ENCODE results near the gene SOX6. TPM values are rescaled to one million over a fixed set of nuclear protein-coding genes. Genes with fewer than 3 reads are reported as not detected.

Gene SOX6
- total RNA-seq, 1 experiment from 2014 or later: not detected

DNA sequence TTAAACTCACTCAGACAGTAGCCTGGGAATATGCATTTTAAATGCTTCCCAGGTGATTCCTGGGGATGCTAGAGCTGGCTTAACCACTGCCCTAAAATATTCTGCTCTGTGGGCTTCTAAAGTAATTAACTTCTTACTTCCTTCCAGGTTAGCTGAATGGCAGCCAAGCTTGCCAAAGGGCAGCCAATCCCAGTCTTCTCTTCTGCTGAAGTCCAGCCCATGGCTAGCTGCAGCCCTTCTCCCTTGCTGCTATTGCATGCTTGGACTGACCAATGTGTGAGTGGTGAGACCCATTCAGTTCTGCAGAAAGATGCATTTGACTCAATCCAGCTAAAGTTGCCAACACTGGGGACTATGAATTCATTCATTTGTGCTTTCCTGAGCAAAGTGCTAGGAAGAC, 411.9 kb downstream of the SOX6 start:
- no peak overlapping the region for H2BK12ac ChIP-seq (ENCODE audit: insufficient read length, low read depth, low read length)
- H3K27me3 Mint-ChIP-seq (ENCODE audit: low read depth): peaks cover 53% of the 10 kb centered on the region
- no peak overlapping the region for H3T11ph ChIP-seq (ENCODE audit: low read length)
- H3K23me2 ChIP-seq (ENCODE audit: insufficient read length, low read depth, low read length, poor library complexity, severe bottlenecking): no peaks in the 10 kb centered on the region
- H3K9ac ChIP-seq (ENCODE audit: extremely low read depth, insufficient read length, low read length): no peak overlapping the region
- H2BK120ac ChIP-seq (ENCODE audit: low read depth, low read length, poor library complexity, severe bottlenecking): no peak overlapping the region
- H3K9me3 Mint-ChIP-seq: peaks cover 3 to 4% of the 10 kb centered on the region in 2 experiments; a peak in 2 of 5 replicates
- H4K8ac ChIP-seq (replicated peaks; ENCODE audit: insufficient read length, low read depth, low read length): no peak overlapping the region
- H3K79me1 ChIP-seq (ENCODE audit: insufficient read depth, low read depth, low read length, poor library complexity, severe bottlenecking): no peaks in the 10 kb centered on the region
- DNase-seq: peak; percentile 47
- H3K36me3 Mint-ChIP-seq (ENCODE audit: insufficient read depth in 1 of 3, low read depth in 3 of 3): peaks cover 0 to 4% (median 3%) of the 10 kb centered on the region in 3 experiments; a peak in 2 of 7 replicates
- H3K27ac ChIP-seq (ENCODE audit: insufficient read length, low read depth, low read length): no peak overlapping the region
- no peak overlapping the region for H2BK20ac ChIP-seq (ENCODE audit: low read depth, low read length, poor library complexity, severe bottlenecking)
- no peaks in the 10 kb centered on the region for H3K4me1 Mint-ChIP-seq
- H2AK5ac ChIP-seq (ENCODE audit: insufficient read length, low read length): no peak overlapping the region
- no peaks in the 10 kb centered on the region for H3K27me3 ChIP-seq (ENCODE audit: insufficient read depth, low read length)
- H3K4me2 ChIP-seq (ENCODE audit: insufficient read depth, insufficient read length, low read length): no peak overlapping the region
- no peak overlapping the region for H3K56ac ChIP-seq (ENCODE audit: insufficient read length, low read depth, low read length)
- no peak overlapping the region for H4K91ac ChIP-seq (ENCODE audit: insufficient read length, low read depth, low read length)
- no peak overlapping the region for H3K4ac ChIP-seq (ENCODE audit: low read depth, low read length)
- no peak overlapping the region for H2AFZ ChIP-seq (ENCODE audit: low read length)
- H3K9me3 ChIP-seq (ENCODE audit: control insufficient read depth, low read depth, low read length): no peaks in the 10 kb centered on the region
- TF ChIP-seq, protein P1, sequence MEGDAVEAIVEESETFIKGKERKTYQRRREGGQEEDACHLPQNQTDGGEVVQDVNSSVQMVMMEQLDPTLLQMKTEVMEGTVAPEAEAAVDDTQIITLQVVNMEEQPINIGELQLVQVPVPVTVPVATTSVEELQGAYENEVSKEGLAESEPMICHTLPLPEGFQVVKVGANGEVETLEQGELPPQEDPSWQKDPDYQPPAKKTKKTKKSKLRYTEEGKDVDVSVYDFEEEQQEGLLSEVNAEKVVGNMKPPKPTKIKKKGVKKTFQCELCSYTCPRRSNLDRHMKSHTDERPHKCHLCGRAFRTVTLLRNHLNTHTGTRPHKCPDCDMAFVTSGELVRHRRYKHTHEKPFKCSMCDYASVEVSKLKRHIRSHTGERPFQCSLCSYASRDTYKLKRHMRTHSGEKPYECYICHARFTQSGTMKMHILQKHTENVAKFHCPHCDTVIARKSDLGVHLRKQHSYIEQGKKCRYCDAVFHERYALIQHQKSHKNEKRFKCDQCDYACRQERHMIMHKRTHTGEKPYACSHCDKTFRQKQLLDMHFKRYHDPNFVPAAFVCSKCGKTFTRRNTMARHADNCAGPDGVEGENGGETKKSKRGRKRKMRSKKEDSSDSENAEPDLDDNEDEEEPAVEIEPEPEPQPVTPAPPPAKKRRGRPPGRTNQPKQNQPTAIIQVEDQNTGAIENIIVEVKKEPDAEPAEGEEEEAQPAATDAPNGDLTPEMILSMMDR (conservative IDR thresholded peaks at IDR 0.05): no peak
- H3K23ac ChIP-seq (ENCODE audit: insufficient read length, low read depth, low read length): no peak overlapping the region
- no peak overlapping the region for H3K4me3 Mint-ChIP-seq
- H2BK5ac ChIP-seq (ENCODE audit: insufficient read length, low read length): no peak overlapping the region
- H4K20me1 ChIP-seq (ENCODE audit: control insufficient read depth, insufficient read depth, insufficient read length): no peaks in the 10 kb centered on the region
- H2BK15ac ChIP-seq (ENCODE audit: low read depth, low read length): no peak overlapping the region
- no peak overlapping the region for H3K27ac Mint-ChIP-seq
- H3K4me1 ChIP-seq (ENCODE audit: insufficient read depth, low read length): no peaks in the 10 kb centered on the region
- H3K14ac ChIP-seq (ENCODE audit: insufficient read depth, low read length): no peak overlapping the region
- no peak overlapping the region for H3K18ac ChIP-seq (ENCODE audit: insufficient read length, low read depth, low read length)
- H3K79me2 ChIP-seq (ENCODE audit: insufficient read depth, low read length): no peaks in the 10 kb centered on the region
- H4K5ac ChIP-seq (ENCODE audit: insufficient read length, low read depth, low read length): no peak overlapping the region
